Measurements from ENCODE around the gene PIM1.
A peak's percentile ranks its signal among the peaks of the same experiment; 100 is the strongest.
"Not testable (repeated sequence)": the region's sequence is repeated elsewhere in the genome, so short reads cannot be mapped to it uniquely, and the experiment has no call there.

PIM1 gene

DNA sequence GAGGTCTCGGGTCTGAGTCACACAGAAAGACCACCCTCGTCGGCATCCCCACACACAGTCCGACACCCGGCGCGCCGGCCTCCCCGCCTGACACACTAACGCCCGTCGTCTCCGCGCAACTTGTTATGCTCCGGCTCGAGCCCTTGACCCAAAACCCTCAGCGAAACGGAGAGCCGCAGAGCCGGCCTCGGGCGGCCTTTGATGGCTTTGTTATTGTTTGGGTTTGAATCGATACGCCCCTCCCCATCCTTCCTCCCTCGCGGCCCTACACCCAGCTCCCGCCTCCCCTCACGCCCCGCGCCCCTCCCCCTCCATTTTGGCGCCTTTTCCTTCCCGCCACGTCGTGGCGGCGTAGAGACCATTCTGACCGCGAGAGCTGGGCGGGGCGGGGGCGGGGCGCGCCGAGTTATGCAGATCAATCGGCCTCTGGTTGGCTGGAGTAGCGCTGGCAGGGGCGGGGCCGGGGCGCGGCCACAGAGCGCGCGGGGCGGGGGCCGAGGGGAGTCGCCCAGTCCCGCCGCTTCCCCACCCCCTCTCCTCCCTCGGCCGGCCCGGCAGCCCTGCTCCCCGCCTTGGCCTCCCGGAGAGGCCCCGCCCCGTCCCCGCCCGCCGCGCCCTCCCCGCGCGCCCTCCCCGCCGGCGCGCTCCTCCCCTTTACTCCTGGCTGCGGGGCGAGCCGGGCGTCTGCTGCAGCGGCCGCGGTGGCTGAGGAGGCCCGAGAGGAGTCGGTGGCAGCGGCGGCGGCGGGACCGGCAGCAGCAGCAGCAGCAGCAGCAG is at the start of gene PIM1:
Gene PIM1, plus strand, starts transcription at position 657 of the 777 bp plus-strand sequence. CDS start 424 bp downstream, outside the sequence.
- peak; percentile 99 for DNase-seq

DNA sequence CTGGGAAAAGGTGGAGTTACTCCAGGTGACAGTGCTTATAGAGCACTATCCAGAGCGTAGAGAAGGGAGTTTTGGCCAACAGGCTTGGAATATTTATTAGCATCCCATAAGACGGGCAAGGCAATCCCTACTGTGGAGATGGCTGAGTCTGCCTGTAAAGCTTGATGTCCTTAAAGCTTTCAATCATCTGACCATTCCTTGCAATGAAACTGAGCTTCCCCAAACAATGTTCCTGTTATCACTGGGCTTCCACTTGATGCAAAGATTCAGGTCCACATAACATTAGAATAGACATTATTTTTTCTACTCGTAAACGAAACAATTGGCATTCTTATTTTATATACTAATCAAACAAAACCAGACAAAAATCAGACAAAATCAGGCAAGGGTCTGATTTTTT is 48.4 kb upstream of the PIM1 start:
- DNase-seq: no peak

- no peak for DNase-seq
Measured at GRCh38 chr6:37122861-37123260, 47.1 kb upstream of the PIM1 start.

DNA sequence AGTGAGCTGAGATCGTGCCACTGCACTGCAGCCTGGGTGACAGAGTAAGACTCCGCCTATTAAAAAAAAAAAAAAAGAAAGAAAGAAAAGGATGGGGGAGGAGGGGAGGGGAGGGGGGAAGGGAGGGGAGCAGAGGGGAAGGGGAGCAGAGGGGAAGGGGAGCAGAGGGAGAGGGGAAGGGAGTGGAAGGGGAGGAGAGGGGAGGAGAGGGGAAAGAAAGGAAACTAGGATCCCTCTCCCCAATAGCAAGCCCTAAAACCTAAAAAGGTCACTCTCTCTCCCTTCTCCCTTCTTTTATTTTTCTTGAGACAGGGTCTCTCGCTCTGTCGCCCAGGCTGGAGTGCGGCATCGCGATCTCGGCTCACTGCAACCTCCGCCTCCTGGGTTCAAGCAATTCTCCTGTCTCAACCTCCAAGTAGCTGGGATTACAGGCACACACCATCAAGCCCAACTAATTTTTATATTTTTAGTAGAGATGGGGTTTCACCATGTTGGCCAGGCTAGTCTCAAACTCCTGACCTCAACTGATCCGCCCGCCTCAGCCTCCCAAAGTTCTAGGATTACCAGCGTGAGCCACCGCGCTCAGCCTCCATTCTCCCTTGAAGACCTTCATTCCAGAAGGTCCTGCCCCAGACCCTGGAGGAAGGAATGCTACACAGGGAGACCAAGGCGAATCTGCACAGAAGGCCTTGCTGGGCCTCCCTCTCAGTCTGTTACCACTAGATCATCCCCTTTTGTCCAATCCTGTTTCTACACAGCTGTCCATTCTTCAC is 45.8 kb upstream of the PIM1 start:
- no peak for DNase-seq

DNA sequence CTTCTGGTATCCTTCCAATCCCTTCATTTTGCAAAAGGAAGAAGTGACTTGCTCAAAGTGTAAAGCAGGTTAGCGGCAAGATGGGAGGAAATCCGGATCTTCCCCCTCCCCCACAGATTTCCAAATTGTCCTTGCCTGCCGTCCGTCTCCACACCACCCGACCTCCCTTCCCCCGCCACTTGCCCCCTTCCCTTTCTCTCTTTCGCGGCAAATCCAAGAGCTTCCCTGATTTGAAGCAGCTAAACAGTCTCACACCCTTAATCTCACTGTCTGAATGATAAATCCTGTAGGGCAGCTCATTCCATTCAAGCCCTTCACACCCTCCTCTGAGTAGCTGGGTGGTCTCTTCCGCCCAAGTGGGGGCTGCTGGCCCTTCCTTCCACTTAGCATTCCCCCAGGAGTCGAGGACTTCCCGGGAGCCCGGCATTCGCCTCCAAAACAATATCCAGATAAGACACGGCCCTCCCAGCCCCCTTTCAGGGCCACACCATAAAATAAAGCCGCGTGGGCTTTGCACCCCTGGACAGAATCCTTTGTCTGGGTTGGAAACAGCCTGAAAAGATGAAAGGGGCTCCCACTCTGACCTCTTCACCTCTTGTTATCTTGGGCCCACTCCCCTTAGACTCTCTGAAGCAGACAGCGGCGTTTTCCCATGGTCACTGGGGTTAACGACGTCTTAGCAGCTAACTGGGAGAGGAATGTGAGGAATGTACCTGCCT is 44.0 kb upstream of the PIM1 start:
- no peak for DNase-seq

- no peak for DNase-seq
Measured at GRCh38 chr6:37126493-37126958, 43.4 kb upstream of the PIM1 start.

DNA sequence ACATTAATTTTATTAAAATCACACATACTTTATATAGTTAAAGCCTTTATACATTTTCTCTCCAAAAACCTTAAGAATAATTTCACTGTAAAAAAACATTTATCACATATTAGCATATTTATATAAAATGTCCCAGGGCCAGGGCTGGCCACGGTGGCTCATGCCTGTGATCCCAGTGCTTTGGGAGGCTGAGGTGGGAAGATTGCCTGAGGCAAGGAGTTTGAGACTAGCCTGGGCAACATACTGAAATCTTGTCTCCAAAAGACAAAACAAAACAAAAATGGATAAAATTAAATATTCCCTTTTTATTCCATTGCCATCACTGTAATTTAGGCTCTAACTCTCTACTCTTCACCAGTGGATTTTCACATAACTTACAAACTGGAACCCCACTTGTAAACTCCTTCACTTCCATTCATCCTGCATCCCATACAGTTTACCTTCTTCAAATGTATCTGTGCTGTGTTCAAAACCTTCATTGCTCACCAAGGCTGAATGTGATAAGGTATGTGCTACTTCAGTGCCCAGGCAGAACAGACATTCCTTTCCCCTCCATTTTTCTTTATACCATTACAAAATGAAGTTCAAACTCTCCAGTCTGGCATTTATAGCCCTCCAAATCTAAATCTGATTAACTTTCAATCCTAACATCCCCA is 42.9 kb upstream of the PIM1 start:
- no peak for DNase-seq

DNA sequence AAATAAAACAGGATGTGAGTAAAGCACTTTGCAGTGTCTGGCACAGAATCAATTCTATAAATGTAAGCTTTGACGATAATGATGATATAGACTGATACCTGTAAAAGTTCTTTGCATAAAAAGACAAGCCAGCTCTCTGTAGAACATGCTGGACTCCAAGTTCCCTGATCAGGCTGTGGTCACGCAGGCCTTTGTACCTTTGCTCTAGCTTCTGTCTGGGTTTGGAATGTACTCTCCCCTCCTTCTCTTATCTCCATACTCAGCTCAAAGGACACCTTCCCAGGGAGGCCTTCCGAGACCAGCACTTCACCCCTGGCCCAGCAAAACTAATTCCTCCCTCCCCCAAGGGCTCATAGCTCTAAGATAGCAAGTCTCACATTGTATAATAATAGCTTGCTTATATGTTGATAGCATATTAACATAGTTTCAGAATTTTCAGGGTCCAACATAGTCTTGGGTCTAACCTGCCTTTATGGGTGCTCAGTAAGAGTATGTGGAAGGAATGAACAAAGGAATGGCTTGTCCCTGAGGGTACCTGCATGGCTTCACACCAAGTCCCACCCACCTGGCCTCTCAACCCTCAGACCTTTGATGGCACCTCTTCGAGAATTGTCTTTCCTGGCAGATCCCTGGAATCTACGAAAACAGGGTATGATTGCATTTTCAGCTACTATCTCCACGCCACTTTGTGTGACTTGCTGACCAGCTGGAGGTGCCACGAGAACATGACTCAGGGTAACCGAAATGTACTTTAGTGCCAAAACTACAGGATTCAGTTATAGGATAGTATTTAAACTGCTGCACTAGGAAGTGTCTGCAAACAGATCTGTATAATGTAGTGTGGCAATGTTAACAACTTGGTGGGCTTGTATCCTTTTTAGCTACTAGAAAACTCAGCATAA is 41.7 kb upstream of the PIM1 start:
- no peak for DNase-seq

DNA sequence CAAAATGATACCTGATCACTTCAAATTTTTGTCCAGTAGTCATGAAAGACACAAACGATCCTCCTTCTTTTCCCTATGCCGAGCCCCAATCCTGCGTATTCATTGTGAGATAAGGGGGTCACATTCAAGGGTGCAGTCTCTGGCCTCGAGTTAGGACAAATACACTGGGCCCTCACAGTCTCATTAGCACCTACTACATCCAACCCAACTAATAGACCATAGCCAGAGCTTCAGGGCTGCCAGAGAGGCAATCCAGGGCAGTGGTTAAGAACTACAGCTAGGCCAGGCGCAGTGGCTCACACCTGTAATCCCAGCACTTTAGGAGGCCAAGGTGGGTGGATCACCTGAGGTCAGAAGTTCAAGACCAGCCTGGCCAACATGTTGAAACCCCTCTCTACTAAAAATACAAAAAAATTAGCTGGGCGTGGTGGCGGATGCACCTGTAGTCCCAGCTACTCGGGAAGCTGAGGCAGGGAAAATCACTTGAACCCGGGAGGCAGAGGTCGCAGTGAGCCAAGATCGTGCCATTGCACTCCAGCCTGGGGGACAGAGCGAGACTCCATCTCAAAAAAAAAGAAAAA is 41.0 kb upstream of the PIM1 start:
- DNase-seq: not testable (repeated sequence)

- no peak for DNase-seq
Measured at GRCh38 chr6:37129566-37129965, 40.4 kb upstream of the PIM1 start.

- DNase-seq: no peak
Measured at GRCh38 chr6:37130704-37131103, 39.2 kb upstream of the PIM1 start.

DNA sequence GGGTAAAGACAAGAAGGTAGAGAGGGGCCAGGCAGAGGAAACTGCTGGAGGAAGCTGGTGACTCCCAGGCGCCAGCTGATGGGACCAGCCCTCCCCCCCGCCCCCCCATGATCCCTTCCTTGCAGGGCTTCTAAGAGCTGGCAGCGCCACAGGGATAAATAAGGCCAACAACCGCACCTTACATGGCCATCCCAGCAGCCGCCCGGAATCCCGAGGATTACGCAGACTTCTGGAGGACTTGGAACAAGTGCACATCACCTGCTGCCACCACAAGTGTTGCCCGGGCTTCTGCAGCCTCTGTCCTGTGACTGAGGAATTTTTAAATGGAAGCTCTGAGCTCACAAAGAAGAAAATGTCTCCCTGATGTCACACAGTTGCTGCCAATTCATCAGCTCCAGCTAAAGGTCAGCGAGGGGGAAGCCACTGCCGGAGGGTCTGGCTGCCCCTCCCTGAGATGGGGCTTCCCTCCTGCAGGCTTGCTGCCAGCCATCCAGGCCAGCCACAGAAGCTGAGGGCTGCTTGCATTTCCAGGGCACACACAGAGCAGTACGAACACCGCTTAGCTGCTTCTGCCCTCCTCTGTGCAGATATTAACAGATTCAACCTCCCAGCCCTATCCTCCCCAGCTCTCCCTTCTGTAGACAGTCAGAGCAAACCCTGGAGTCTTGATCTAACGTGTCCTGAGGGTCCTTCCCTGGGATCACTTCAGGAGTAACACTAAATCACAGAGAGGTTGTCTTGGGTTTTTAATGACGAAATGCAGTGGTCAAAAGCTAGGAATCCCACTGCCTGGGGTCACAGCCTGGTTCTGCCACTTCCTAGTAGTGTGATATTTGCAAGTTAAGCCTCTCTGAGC is 38.6 kb upstream of the PIM1 start:
- DNase-seq: no peak

GRCh38 chr6:37131960-37132253 is 38.0 kb upstream of the PIM1 start:
- no peak for DNase-seq

GRCh38 chr6:37134036-37134395 is 35.9 kb upstream of the PIM1 start:
- DNase-seq: no peak

DNA sequence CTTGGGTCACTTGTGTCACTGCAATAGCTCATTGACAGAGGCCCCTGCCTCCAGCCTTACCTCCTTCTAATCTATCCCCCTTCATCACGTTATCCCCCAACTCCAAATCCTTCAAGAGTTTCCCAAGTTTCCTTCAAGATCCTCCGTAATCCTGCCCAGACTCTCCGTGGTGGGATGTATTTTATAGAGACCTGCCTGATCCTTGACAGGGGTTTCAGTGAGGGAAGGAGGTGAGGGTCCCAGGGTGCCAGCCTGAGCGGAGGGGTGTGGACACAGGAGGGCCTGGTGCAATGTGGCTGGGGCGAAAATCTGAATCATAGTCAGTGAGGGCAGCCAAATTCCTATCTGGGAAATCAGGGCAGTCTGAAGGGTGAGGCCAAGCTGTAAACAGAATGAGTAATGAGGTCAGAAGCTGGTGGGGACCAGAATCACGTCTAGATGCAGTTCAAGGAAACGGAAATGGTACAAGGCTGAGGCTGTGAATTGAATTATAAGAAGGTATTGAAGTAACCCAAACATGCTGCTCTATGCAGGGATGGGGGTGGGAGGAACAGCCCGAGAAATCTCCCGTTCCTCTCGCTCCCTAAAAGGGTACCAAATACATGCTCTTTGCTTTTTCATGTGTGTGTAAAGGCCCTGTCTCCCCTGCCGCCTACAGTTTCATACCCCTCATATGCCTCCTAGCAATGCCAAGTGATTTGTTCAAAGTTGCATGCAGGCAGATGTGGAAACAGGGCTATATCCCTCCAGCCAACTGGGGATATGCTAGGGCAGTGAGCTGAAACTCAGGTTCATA is 35.4 kb upstream of the PIM1 start:
- no peak for DNase-seq

- DNase-seq: no peak
Measured at GRCh38 chr6:37135835-37136694, 33.9 kb upstream of the PIM1 start.

DNA sequence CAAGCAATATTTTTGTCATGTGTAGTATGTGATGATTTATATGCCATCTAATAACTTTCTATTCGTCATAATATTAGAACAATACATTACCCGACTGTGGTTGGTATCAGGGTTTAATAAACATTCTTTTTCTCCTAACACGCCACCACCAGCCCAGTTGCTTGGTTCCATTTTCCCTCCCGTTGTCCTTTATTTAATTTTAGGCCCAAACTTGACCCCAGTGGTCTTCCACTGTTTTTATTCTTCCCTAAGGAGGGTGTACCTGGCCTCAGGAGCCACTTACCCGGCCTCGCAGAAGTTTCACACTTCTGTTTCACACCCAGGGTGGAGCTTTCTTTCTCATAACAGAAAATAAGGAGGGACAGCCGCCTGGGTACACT is 33.1 kb upstream of the PIM1 start:
- DNase-seq: no peak

DNA sequence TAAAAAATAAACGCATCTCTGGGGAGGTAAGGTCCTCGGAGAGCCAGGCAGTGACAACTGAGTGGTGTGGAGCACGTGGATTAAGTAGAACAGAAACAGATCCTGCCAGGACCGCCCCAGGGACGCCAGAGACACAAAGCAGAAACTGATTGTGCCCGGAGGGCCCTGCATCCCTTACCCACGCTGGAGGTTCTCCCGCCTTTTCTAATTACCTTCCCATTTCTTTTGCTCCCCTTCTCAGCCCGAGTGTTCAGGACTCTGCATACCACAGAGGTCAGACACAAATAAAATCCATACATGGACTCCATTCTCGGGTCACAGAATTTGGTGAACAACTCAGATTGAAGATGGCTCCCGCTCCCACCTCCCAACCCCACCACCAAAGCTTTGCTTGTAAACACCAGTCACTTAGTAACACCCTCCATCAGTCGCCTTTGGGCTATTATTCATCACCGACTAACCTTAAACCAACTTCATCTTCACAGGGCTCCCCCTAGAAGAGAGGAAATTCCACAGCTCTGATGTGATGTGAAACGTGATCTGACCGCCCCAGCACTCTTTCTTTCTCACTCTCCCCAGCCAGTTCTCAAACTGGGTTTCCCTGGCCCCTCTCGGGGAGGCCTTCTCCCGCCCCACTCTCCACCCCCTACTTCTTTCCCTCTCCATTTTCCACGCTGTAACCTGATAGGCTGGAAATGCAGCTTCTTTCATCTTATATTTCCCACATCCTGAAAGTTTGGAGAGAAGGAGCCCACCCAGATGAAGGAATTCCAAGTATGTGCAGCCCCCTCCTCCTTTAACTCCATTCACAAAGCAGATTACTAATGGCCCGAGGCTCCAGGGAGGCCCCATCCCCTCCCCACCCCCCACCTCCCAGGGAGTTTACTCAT is 32.5 kb upstream of the PIM1 start:
- DNase-seq: peak; percentile 12

All from activated CD4-positive, alpha-beta T cell treated with anti-CD3 and anti-CD28 coated beads, Interleukin-2, amount 50 U/mL, for 4 hours (primary cell).